Daoy (cell line): ENCODE data around the gene ZBTB4. TPM values are rescaled to one million over a fixed set of nuclear protein-coding genes. Genes with fewer than 3 reads are reported as not detected.
"Not testable (repeated sequence)": the region's sequence is repeated elsewhere in the genome, so short reads cannot be mapped to it uniquely, and the experiment has no call there.

ENCODE experiments used
- DNase-seq: peaks from one replicate; pipeline ENCODE4 v3.0.0-alpha.2; 2015; ENCODE audit warnings: low read depth
- total RNA-seq: library from RNA; depleted of rRNA; stranded (reverse); fragments of >200 nt; shearing (Covaris generic); gene quantifications from 2 replicates; pipeline ENCODE4 v1.2.3, GENCODE V29; 2014

ZBTB4 gene
- total RNA-seq, 1 experiment from 2014 or later = 6.1 TPM

DNA sequence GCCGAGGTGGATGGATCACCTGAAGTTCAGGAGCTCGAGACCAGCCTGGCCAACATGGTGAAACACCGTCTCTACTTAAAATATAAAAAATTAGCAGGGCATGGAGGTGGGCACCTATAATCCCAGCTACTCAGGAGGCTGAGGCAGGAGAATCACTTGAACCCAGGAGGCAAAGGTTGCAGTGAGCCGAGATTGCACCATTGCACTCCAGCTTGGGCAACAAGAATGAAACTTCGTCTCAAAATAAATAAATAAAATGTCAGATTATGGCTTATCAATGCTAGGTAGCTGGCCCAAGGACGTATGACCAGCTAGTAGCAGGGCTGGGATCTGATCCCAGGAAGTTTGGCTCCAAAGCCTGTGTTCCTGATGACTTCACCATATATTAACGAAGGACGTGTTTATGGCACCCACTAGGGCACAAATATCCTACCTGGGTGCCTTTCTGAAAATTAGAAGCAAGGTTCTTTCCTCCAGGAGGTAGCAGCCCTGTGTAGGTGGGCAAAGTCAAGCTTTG lies 8.9 kb downstream of the ZBTB4 start:
- not testable (repeated sequence) for DNase-seq

DNA sequence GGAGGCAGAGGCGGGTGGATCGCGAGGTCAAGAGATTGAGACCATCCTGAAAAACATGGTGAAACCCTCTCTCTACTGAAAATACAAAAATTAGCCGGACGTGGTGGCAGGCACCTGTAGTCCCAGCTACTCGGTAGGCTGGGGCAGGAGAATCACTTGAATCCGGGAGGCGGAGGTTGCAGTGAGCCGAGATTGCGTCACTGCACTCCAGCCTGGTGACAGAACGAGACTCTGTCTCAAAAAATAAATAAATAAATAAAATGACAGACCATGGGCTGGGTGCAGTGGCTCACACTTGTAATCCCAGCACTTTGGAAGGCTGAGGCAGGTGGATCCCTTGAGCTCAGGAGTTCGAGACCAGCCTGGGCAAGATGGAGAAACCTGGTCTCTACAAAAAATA lies 9.6 kb downstream of the ZBTB4 start:
- DNase-seq = not testable (repeated sequence)

DNA sequence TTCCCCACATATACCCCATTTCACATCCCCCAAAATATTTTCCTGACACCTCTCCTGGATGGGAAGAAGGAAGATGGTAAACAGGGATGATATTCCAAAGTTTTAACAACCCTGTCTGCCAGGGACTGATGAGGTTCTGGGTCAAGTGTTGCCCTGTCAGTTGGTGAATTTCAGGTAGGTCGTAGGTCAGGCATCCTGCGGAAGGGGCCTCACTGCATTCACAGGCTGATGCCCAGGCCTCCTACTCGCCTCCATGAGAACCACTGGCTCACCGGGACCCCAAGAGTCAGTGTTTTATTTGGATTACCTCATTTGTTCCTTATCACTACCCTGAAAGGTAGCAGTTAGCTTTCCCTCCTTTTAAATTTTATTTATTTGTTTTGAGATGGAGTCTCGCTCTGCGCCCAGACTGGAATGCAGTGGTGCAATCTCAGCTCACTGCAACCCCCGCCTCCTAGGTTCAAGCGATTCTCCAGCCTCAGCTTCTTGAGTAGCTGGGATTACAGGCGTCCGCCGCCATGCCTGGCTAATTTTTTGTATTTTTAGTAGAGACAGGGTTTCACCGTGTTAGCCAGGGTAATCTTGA lies 10.5 kb downstream of the ZBTB4 start:
- no peak for DNase-seq

DNA sequence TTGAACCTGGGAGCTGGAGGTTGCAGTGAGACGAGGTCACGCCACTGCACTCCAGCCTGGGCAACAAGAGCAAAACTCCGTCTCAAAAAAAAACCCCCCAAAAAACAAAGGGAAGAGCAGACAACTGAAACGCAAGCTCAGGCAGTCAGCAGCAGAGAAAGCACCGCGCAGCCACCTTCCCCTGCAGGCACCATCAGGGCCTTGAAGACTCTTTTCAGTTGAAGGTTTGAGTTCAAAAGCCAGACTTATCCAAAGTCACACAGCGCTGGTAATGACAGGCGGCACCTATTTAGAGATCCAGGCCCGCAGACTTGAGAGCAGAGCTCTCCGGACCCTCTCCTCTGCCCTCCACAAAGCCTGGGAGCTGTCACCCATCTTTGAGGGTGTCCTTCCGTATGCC lies 11.1 kb downstream of the ZBTB4 start:
- no peak for DNase-seq

DNA sequence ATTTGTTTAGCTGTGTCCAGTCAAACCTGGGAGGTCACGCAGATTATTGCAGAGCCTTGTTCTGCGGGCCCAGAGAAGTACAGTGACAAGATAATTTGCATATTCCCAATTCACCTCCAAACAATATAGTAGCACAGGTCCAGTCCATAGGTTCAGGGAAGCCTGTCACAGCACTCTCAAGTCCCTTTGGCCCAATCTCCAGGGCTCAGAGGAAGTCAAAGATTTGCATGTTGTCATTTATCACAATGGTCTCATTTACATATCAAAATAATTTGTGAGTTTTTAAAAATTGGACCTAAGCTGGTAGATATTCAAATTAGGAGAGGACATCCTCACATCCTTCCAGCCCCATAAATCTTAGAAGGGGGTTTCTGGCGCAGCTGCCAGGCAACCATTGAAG lies 11.9 kb downstream of the ZBTB4 start:
- no peak for DNase-seq

DNA sequence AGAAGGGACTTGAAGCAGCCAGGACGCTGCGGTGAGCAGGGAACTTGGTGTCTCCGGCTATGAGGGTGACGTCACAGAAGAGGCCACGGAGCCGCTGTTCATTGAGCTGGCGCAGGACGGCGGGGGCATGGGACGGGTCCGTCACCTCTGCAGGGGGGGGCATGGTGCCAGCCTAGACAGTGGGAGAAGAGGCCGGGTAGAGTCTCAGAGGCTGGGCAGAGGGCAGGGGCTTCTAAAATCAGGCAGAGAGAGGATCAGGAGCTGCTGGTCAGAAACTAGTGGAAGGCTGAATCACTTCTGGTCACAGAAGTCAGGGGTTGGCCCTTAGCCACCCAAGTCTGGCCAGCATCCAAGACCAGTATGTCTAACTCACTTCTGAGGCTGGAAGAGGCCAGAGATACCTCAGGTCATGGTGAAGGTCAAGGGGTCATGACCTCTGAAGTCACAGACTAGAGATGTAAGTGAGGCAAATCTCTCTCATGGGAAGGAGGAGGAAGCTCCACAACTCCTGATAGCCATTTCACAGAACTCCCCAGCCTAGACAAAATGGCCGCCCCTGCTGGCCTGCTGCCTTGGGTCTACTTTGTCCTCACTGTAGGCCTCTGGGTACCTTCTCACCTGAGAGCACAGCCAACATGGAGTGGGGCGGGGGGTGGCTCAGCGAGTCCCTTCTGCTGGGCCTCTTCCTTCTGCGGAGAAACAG lies 12.6 kb downstream of the ZBTB4 start:
- DNase-seq = no peak

DNA sequence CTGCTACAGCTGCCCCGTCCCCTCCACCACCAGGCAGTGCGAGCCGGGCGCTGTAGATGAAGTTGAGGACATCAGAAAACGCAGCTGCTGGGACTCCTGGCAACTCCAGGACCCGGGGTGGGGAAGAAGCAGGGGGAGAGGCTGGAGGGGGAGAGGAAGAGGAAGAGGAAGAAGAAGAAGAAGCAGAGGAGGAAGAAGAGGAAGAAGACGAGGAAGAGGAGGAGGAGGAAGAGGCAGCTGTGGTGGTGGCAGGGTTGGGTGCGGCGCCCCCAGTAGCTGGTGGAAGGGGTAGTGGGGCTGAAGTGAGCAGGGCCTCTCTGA lies 13.2 kb downstream of the ZBTB4 start:
- no peak for DNase-seq

DNA sequence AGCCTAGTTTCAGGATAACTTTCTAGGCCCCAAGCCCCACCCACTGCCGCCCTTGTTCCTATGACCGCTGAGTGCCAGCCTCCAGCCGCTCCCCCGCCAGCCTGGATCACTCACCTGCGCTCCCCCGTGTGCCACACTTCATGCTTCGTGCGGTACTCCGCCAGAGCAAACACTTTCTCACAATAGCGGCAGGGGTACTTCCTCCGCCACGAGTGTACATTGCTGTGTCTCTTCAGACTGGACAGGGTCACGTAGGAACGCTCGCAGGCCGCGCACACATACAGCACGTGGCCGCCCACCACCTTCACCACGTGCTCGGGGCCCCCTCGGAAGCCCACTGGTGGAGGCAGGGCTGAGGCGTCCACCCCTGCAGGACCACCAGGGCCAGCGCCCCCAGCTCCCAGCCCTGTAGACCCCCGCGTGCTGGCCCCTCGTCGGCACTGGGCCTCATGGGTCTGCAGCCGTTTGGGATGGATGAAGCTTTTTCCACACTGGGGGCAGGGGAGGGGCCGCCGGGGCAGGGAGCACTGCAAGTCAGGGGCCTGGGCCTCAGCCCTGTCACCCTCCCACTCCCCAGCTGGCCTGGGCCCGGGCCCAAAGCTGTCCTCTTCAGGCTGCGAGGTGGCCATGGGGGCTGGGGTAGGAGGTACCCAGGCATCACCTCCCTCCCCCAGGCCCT lies 13.7 kb downstream of the ZBTB4 start:
- DNase-seq = no peak

DNA sequence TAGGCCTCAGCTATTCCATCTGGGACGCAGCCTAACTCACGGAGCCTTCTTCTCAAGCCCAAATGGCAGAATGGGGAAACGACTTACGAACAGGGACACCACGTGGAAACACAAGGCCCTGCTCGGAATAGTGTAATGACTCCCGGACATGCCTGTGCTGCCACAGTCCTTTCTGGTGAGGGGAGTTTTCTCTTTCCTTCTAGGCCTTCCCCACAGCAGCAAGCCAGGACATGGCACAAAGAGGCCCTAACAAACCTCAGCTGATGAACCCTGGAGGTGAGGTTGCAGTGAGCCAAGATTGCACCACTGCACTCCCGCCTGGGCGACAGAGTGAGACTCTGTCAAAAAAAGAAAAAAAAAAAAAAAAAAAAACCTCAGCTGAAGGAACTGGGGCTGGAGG lies 15.3 kb downstream of the ZBTB4 start:
- DNase-seq = no peak

DNA sequence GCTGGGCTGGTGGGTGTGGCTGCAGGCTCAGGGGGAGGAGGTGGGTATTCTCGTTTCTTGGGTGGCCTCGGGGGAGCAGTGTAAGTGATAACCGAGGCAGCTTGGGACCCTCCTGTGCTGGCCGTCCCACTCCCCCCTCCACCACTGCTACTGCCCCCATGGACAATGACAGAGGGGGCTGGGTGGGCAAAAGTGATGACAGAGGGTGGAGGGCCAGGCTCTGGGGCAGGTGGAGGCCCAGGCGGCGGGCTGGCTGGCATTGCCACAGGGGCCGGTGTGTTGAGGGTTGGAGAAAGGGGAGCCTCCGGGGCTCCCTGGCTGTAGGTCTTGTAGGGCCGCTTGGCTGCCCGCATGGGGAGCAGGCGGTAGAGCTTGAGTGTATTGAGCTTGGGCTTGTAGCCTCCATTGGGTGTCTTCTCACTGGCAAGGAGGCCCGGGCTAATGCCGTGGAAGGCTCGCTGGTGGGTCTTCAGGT lies 16.0 kb downstream of the ZBTB4 start:
- DNase-seq = no peak

DNA sequence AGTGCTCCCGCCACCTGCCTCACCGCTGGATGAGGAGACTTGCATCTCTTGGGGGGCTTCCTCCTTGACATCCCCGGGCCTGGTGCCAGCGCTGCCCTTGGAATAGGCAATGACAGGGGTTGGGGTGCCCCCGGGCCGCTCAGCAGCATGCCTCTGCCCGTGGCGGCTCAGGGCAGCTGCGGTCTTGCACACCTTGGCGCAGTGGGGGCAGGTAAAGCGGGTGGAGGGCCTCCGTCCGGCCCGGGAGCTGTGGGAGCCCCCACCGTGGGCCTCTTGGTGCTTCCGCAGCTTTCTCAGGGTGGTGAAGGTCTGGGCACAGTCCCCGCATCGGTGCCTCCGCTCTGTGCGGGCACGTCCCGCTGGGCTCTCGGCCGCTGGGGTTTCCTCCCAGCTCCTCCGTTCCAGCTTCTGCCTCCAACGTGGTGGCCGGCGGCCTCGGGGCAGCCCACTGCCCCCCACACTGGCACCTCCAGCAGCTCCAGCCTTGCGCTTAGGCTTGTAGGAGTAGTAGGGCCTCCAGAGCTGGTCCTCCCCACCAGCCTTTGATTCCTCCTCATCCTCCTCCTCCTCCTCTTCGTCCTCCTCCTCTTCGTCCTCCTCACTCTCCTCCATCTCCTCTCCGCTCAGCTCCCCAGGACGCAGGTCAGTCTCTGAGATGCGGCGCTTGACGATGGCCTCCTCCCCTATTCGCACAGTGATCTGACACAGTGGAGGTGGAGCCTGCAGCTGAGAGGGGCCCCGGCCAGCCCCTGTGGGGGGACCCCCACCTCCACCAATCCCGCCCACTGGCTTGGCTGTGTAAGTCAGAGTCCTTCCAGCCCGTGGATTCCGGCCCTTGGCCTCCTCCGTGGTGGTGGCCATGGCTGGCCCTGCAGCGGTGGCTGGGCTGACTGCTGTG lies 16.7 kb downstream of the ZBTB4 start:
- no peak for DNase-seq

DNA sequence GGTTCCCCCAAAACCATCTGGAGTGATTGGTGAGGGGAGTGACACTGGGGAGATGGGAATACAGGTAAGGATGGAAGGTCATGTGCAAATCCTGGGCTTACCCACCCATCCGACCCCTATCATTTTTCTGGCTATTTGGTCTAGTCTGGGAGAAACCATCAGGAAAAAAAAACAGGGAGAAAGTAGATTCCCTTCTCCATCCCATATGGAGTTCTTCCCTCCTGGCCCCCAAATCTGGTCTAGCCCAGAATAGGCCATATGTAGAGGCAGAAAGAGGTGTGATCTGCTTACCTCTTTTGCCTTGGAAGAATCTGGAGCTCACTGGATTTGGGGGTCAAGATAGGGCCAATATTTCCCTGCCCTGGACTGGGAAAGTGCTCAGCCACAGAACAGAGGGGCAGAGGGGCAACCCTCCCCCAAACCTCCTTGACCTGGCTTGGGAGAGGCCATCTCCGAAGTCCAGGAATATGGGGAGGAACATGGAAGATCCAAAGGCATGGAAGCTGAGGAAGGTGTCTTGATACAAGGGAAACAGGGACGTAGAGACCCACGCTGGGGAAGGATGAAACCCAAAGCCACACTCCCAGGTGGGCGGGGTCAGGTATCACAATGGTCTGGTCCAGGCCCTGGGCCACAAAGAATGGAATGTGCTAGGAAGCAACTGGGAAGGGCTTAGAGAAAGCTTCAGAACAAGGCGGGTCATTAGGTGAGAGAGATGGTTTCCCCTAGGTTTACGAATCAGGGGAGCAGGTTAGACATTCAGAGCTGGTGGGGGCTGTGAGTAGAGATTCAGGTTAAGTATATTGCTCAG lies 18.4 kb downstream of the ZBTB4 start:
- no peak for DNase-seq

DNA sequence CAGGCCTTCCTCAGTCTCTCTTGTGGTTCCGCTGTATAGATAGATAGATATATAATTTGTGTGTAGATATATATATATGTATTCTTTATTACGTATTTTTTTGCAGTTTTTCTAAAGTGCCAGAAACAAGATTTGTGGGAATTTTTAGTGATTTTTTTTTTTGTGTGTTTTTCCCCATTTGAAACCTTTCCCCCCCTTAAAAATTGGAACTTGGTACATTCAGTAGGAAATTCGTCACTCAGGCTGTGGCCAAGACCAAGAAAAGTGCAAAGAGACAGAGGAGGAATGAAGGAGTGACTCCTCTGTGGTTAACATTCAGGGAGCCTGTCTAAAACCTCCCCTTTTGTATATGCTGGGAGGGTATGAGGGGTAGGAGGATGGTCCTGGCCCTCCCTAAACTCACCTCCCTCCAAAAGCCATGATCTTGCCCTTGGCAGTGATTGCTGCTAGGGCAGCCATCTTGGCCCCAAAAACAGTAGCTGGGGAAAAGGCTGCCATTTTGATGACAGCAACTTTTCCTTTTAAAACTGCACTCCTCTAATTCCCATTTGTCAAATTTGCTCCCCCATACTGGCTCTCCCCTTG lies 19.4 kb downstream of the ZBTB4 start:
- DNase-seq = no peak

DNA sequence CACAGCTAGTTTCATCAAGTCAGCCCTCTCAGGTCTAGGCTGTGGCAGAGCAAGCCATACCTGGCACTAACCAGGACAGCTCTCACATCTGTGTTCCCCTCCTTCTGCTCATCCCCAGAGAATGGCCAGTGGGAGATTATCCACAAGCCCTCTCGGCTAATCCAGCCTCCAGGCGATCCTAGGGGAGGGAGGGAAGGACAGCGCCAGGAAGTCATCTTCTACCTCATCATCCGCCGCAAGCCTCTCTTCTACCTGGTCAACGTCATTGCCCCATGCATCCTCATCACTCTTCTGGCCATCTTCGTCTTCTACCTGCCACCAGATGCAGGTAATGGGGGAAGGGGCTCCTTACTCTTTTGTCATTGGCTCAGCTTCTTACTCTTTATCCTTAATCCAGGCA lies 31.0 kb downstream of the ZBTB4 start:
- DNase-seq = no peak

DNA sequence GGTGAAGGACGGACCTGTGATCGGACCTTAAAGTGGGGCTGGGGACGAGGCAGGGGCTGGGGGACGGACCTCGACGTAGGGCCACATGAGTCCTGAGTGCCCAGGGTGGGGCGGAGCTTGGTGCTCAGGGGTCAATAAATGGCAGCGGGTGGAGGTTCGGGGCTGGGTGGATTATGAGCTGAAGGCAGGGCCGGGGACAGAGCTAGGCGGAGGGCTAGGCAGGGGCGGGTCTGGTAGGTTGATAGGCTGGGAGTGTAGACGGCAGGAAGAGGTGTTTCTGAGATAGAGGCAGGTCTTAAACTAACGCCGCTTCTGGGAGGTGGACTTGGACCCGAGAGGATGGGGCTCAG lies 33.8 kb downstream of the ZBTB4 start:
- DNase-seq = no peak

DNA sequence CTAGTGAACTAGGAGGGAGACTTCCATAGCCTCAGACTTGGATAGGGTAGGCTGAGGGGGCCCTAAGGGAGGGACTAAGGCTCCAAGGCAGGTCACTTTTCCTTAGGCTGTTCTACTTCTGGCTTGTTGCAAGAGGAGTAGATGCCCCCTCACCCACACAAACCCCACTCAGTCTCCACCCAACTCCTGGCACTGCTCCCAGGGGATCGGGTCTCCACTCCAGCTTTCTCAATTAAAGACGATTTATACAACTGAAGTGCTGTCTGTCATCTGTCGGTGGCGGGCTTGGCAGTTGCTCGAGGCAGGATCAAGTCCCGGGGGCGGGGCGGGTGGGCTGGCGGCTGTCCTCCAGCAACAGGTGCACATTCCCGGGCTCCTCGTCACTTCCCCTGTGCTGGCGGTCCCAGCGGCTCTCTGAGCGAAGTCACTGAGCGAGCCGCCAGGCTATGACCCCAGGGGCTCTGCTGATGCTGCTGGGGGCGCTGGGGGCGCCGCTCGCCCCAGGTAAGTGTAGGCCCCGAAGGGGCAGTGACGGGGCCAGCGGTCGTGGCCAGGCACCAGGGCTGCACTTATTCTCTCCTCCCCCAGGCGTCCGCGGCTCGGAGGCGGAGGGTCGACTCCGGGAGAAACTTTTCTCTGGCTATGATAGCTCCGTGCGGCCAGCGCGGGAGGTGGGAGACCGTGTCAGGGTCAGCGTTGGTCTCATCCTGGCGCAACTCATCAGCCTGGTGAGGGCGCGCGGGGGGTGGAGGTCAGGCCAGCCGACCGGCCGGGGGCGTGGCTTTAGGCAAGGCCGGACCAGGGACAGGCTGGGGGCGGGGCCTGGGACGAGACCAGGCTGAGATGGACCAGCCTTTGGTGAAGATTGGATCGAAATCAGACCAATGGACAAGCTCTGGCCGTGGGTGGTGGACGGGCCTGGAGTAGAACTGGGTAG lies 34.5 kb downstream of the ZBTB4 start, which contains the start of gene CHRNB1:
Gene CHRNB1, plus strand, starts transcription at position 380 of the 937 bp plus-strand sequence. Its CDS starts 67 bp downstream, at position 447.
- DNase-seq = peak; percentile 72

DNA sequence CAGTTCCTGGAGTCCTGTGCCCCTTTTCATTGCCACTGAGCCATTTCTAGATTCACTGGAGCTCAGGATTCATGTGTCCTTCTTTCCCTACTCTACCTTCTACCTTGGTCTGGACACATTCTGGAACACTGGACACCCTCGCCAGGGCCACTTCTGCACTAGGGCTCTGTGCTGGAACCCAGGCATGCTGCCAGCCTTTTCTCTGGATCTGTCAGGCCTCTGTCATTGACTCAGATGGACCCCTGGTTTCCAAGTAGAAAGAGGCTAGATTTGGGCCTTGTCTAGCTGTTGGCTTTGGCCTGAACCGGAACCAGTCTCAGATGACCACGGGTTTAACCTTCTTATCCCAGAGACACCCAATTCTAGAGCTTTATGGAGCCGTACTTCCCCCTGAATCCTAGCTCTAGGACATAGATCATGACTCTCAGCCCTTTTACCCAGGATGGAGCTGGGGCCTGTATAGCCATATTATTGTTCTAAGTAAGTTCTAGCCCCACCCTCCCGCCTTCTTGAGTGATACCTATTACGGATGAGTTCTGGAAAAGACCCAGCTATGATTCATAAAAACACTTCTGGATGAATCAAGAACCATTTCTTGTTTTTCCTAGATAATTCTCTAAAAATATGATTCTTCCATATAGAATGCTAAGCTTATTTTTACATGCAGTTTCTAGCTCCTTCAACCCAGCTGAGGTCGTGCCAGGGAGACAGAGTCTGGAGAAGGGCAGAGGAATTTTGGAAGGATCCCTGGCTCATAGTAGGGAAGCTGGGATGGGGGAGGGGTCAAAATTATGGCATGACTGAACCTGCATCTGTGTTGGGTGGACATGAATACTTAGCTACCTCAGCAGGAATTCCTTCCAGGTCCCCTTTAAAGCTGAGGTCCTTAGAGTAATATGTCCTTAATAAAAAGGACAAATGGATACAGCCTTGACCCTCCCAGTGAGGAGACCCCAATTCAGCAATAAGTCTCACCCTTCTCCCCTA lies 35.6 kb downstream of the ZBTB4 start:
- peak; percentile 38 for DNase-seq

DNA sequence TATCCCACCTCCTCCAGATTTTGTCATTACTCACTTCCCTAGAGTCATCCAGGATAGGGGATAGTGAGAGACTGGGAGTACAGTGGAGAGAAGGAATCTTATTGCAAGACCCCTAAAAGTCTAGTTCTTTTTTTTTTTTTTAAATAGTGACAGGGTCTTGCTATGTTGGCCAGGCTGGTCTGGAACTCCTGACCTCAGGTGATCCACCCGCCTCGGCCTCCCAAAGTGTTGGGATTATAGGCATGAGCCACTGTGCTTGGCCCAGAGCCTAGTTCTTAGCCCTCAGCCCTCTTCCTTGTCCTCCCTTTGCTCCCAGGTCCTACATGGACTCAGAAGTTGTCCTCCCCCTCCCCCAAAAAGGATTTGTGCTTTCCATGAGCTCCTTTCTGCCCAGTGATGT lies 37.3 kb downstream of the ZBTB4 start:
- no peak for DNase-seq
